Measurements from ENCODE around the gene CYP19A1. TPM values are rescaled to one million over a fixed set of nuclear protein-coding genes. Genes with fewer than 3 reads are reported as not detected.

Gene CYP19A1
- total and polyA plus RNA-seq, 2 donors (not counting 1 experiment from before 2014, with no cell fraction given) = not detected

GRCh38 chr15:51310064-51310463 is 28.3 kb downstream of the CYP19A1 start:
- Histone ChIP-seq H2AFZ (ENCODE audit: insufficient read depth, low read depth, low read length, poor library complexity, severe bottlenecking) (no peak overlapping the region), H3K79me2 (ENCODE audit: control insufficient read depth, insufficient read depth, low read length) (no peaks in the 10 kb centered on the region), H3K9me3 (ENCODE audit: control extremely low read depth in 1 of 3, control insufficient read depth in 2 of 3, insufficient read depth in 1 of 3, low read length in 2 of 3) (no peaks in the 10 kb centered on the region), H3K4me2 (replicated peaks; ENCODE audit: low read depth, low read length, poor library complexity, severe bottlenecking) (no peak overlapping the region), H3K9ac (ENCODE audit: low read length) (no peak overlapping the region), H3K4me1 (ENCODE audit: control insufficient read depth in 2 of 2, insufficient read depth in 2 of 2, low read length in 2 of 2) (no peaks in the 10 kb centered on the region), H4K20me1 (ENCODE audit: control insufficient read depth, insufficient read depth, low read length, poor library complexity, severe bottlenecking) (no peaks in the 10 kb centered on the region), H3K27ac (ENCODE audit: low read length in 2 of 2) (no peak overlapping the region), H3K4me3 (ENCODE audit: control extremely low read depth in 1 of 5, extremely low read depth in 1 of 5, insufficient read depth in 1 of 5, low read depth in 2 of 5, low read length in 4 of 5) (no peak overlapping the region), H3K27me3 (replicated peaks in 1 of 4; ENCODE audit: control extremely low read depth in 1 of 4, control insufficient read depth in 3 of 4, insufficient read depth in 4 of 4, low read length in 3 of 4) (peaks cover 0 to 4% (median 2%) of the 10 kb centered on the region in 4 experiments), H3K36me3 (replicated peaks in 1 of 2; ENCODE audit: control extremely low read depth in 1 of 2, control insufficient read depth in 1 of 2, extremely low read depth in 1 of 2, insufficient read depth in 2 of 2, low read length in 1 of 2) (no peaks in the 10 kb centered on the region)
- TF ChIP-seq EZH2 (IDR thresholded peaks at IDR 0.05; ENCODE audit: borderline replicate concordance, insufficient read depth, low read depth, low read length, poor library complexity, severe bottlenecking) = no peak
- no peak for TF ChIP-seq CTCF (IDR thresholded peaks at IDR 0.05)
- H3K9me3 Mint-ChIP-seq (ENCODE audit: insufficient read depth) = no peaks in the 10 kb centered on the region
- H3K4me1 Mint-ChIP-seq = no peaks in the 10 kb centered on the region
- ChIA-PET POLR2A (no interaction called here), CTCF (no interaction called here)
- no peak overlapping the region for H3K4me3 Mint-ChIP-seq
- H3K27ac Mint-ChIP-seq = no peak overlapping the region
- WGBS (ENCODE audit: insufficient coverage) = 100% methylated on average over 1 of the region's 2 CpGs
- DNase-seq (no peak), ATAC-seq (ENCODE audit: low read depth) (no peak)
- peaks cover 15% of the 10 kb centered on the region for H3K27me3 Mint-ChIP-seq
- intact Hi-C loops (cut with micrococcal nuclease) = no loop called here

- Histone ChIP-seq H2AFZ (ENCODE audit: insufficient read depth, low read depth, low read length, poor library complexity, severe bottlenecking) (no peak overlapping the region), H3K9me3 (ENCODE audit: control extremely low read depth in 1 of 3, control insufficient read depth in 2 of 3, insufficient read depth in 1 of 3, low read length in 2 of 3) (no peaks in the 10 kb centered on the region), H4K20me1 (ENCODE audit: control insufficient read depth, insufficient read depth, low read length, poor library complexity, severe bottlenecking) (no peaks in the 10 kb centered on the region), H3K27ac (ENCODE audit: low read length in 2 of 2) (no peak overlapping the region), H3K36me3 (replicated peaks in 1 of 2; ENCODE audit: control extremely low read depth in 1 of 2, control insufficient read depth in 1 of 2, extremely low read depth in 1 of 2, insufficient read depth in 2 of 2, low read length in 1 of 2) (no peaks in the 10 kb centered on the region), H3K27me3 (replicated peaks in 1 of 4; ENCODE audit: control extremely low read depth in 1 of 4, control insufficient read depth in 3 of 4, insufficient read depth in 4 of 4, low read length in 3 of 4) (peaks cover 0 to 4% (median 2%) of the 10 kb centered on the region in 4 experiments), H3K4me3 (ENCODE audit: control extremely low read depth in 1 of 5, extremely low read depth in 1 of 5, insufficient read depth in 1 of 5, low read depth in 2 of 5, low read length in 4 of 5) (no peak overlapping the region), H3K9ac (ENCODE audit: low read length) (no peak overlapping the region), H3K79me2 (ENCODE audit: control insufficient read depth, insufficient read depth, low read length) (no peaks in the 10 kb centered on the region), H3K4me2 (replicated peaks; ENCODE audit: low read depth, low read length, poor library complexity, severe bottlenecking) (no peak overlapping the region), H3K4me1 (ENCODE audit: control insufficient read depth in 2 of 2, insufficient read depth in 2 of 2, low read length in 2 of 2) (peaks cover 0 to 5% of the 10 kb centered on the region in 2 donors)
- Mint-ChIP-seq H3K27ac (no peak overlapping the region), H3K9me3 (ENCODE audit: insufficient read depth) (no peaks in the 10 kb centered on the region), H3K4me1 (no peaks in the 10 kb centered on the region), H3K4me3 (no peak overlapping the region), H3K27me3 (peaks cover 16% of the 10 kb centered on the region)
- TF ChIP-seq EZH2 (IDR thresholded peaks at IDR 0.05; ENCODE audit: borderline replicate concordance, insufficient read depth, low read depth, low read length, poor library complexity, severe bottlenecking) (no peak), CTCF (IDR thresholded peaks at IDR 0.05) (no peak)
- 100% methylated on average over 1 of the region's 3 CpGs for WGBS (ENCODE audit: insufficient coverage)
- ATAC-seq (ENCODE audit: low read depth) (no peak), DNase-seq (no peak)
- ChIA-PET POLR2A (no interaction called here), CTCF (interaction anchor here (0.9 kb wide), 1 partner anchor 14 kb away, joined by 3 read pairs; no protein-coding TSS in a partner anchor)
- intact Hi-C loops (cut with micrococcal nuclease) = no loop called here
Measured at GRCh38 chr15:51307811-51308210, 30.6 kb downstream of the CYP19A1 start.
